Hematopoietic multipotent progenitor cell (in vitro differentiated cells): ENCODE data around the gene NCDN. TPM values are rescaled to one million over a fixed set of nuclear protein-coding genes. Genes with fewer than 3 reads are reported as not detected.

Experiments
- DNase-seq, 3 donors: peaks; one replicate each; pipeline ENCODE4 v3.0.0-alpha.2; 2011 to 2015; ENCODE audit warnings: low read depth in 2 of 3, low spot score in 2 of 3
- total RNA-seq: library from RNA; depleted of rRNA; stranded (reverse); fragments of >200 nt; gene quantifications from one replicate; pipeline ENCODE4 v1.2.3, GENCODE V29; 2012

NCDN gene
- total RNA-seq, 1 donor = 18.6 TPM

- DNase-seq = no peak
These were observed 3.1 kb upstream of the NCDN start for GRCh38 chr1:35554266-35555211.

- DNase-seq = no peak
These were observed 2.4 kb upstream of the NCDN start for GRCh38 chr1:35555212-35555584.

- DNase-seq = no peak
These were observed 1.8 kb upstream of the NCDN start for GRCh38 chr1:35555601-35556477.

GRCh38 chr1:35556484-35557117 is 998 bp upstream of the NCDN start:
- DNase-seq = no peak

GRCh38 chr1:35557118-35557610 is 435 bp upstream of the NCDN start, which contains the start of gene KIAA0319L:
KIAA0319L (minus strand) TSS chr1:35557403; CDS start chr1:35554491, 2,912 bp downstream.
- no peak for DNase-seq

GRCh38 chr1:35558374-35559316 is 1.0 kb downstream of the NCDN start:
- peak in 1 of 3 donors; percentile 36 for DNase-seq

- peak in 1 of 3 donors; percentile 35 for DNase-seq
These were observed 1.8 kb downstream of the NCDN start for GRCh38 chr1:35559317-35559944.

- DNase-seq = no peak
These were observed 2.9 kb downstream of the NCDN start for GRCh38 chr1:35560256-35561225.

GRCh38 chr1:35561297-35561971 is 3.8 kb downstream of the NCDN start:
- no peak for DNase-seq

GRCh38 chr1:35561972-35562680 is 4.5 kb downstream of the NCDN start:
- DNase-seq = no peak

GRCh38 chr1:35563166-35563565 is 5.6 kb downstream of the NCDN start:
- no peak for DNase-seq

GRCh38 chr1:35564037-35564883 is 6.7 kb downstream of the NCDN start:
- peak in 2 of 3 donors; percentile 78 to 84 for DNase-seq

- no peak for DNase-seq
These were observed 7.5 kb downstream of the NCDN start for GRCh38 chr1:35564884-35565741.

GRCh38 chr1:35565742-35566133 is 8.1 kb downstream of the NCDN start:
- no peak for DNase-seq
